Measurements from ENCODE around the gene THBS2. TPM values are rescaled to one million over a fixed set of nuclear protein-coding genes. Genes with fewer than 3 reads are reported as not detected.

The THBS2 gene
- total RNA-seq, 2 donors from 2014 or later = 673 to 817 TPM

DNA sequence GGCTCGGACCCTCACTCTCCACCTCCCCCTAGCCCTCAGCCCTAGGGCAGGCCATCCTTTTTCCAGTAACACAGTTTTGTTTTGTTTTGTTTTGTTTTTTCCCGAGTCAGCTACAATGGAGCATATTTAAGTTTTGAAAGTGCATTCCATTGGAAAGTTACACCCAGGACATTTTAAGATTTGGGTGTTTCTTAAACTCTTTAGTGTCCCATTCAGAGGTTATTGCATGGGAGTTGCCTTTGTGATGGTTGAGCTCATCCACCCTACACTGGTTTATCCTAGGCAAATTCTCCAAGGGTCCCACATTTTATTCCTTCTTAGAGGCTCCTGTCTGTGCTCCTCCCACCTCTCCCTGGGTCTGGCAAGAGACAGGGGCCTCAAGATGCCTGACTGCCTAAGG lies 58.9 kb downstream of the THBS2 start:
- H3K4me1 ChIP-seq (ENCODE audit: control insufficient read depth in 1 of 2, low read depth in 2 of 2) = peaks cover 17 to 43% of the 10 kb centered on the region in 2 donors
- no peaks in the 10 kb centered on the region for H3K36me3 ChIP-seq
- H3K9me3 ChIP-seq = no peaks in the 10 kb centered on the region
- DNase-seq (ENCODE audit: low spot score) (no peak), ATAC-seq (ENCODE audit: insufficient number of reproducible peaks, low FRiP score, low read depth) (no peak)
- H3K27ac ChIP-seq = peak overlapping the region; percentile 18 to 84
- no peaks in the 10 kb centered on the region for H3K27me3 ChIP-seq (replicated peaks; ENCODE audit: insufficient read depth)
- H3K4me3 ChIP-seq = no peak overlapping the region
- TF ChIP-seq CTCF (IDR thresholded peaks at IDR 0.05) = no peak

- TF ChIP-seq CTCF (IDR thresholded peaks at IDR 0.05) = no peak
- ATAC-seq (ENCODE audit: insufficient number of reproducible peaks, low FRiP score, low read depth) (no peak), DNase-seq (ENCODE audit: low spot score) (no peak)
- no peaks in the 10 kb centered on the region for H3K9me3 ChIP-seq
- H3K4me3 ChIP-seq = peak overlapping the region; percentile 10
- peak overlapping the region; percentile 84 for H3K27ac ChIP-seq
- no peaks in the 10 kb centered on the region for H3K36me3 ChIP-seq
- H3K27me3 ChIP-seq (replicated peaks; ENCODE audit: insufficient read depth) = no peaks in the 10 kb centered on the region
- peaks cover 21 to 56% of the 10 kb centered on the region in 2 donors for H3K4me1 ChIP-seq (ENCODE audit: control insufficient read depth in 1 of 2, low read depth in 2 of 2)
Measured at GRCh38 chr6:169190970-169191369, 62.7 kb downstream of the THBS2 start.

DNA sequence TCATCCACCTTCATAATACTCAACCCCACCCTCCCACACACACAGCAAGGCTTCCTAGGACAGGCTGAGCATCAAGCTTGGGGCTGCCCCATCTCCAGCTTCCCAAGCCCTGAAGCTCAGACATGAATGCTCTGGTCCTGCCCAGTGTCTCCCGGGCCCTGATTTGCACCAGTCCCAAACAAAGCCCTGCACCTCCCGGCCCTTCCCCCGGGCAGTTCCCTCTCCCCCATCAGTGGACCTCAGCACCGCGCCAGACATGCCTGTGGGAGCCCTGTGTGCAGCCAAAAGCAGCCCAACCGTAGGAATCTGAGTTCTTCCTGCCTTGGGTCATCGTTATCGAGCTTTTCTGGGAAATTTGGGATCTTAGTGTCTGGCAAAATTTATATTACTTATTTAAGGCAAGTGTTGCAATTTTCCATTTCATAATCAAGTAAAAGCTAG lies 63.5 kb downstream of the THBS2 start:
- DNase-seq (ENCODE audit: low spot score) (peak; percentile 69), ATAC-seq (ENCODE audit: insufficient number of reproducible peaks, low FRiP score, low read depth) (peak; percentile 74)
- no peaks in the 10 kb centered on the region for H3K36me3 ChIP-seq
- H3K27me3 ChIP-seq (replicated peaks; ENCODE audit: insufficient read depth) = no peaks in the 10 kb centered on the region
- no peak overlapping the region for H3K4me3 ChIP-seq
- H3K4me1 ChIP-seq (ENCODE audit: control insufficient read depth in 1 of 2, low read depth in 2 of 2) = peaks cover 21 to 53% of the 10 kb centered on the region in 2 donors
- TF ChIP-seq CTCF (IDR thresholded peaks at IDR 0.05) = no peak
- peak overlapping the region; percentile 84 to 92 for H3K27ac ChIP-seq
- no peaks in the 10 kb centered on the region for H3K9me3 ChIP-seq

- ATAC-seq (ENCODE audit: insufficient number of reproducible peaks, low FRiP score, low read depth) (no peak), DNase-seq (ENCODE audit: low spot score) (no peak)
- Histone ChIP-seq H3K4me3 (no peak overlapping the region), H3K4me1 (ENCODE audit: control insufficient read depth in 1 of 2, low read depth in 2 of 2) (peaks cover 17 to 48% of the 10 kb centered on the region in 2 donors), H3K27me3 (replicated peaks; ENCODE audit: insufficient read depth) (no peaks in the 10 kb centered on the region), H3K36me3 (no peaks in the 10 kb centered on the region), H3K27ac (peak overlapping the region; percentile 84 to 92), H3K9me3 (no peaks in the 10 kb centered on the region)
- no peak for TF ChIP-seq CTCF (IDR thresholded peaks at IDR 0.05)
Measured at GRCh38 chr6:169189686-169190085, 64.0 kb downstream of the THBS2 start.

DNA sequence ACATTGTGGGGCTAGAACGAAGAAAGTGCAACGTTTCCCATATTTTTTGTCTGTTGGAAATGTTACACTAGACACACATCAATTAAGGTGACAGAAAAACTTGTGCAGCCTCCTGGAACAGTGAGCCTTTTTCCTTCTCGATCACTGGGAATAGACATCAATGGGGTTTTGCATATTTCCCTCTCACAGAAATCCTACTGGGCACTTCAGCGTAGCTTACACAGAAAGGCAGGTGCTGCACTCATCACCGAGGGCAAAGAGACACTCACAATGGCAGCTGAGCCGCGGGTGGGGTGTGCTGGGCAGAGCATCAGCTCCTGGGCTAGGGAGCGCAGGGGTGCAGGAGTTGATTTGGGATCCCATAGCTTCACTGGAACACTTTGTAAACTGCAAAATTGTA lies 64.5 kb downstream of the THBS2 start:
- H3K9me3 ChIP-seq = no peaks in the 10 kb centered on the region
- peak overlapping the region; percentile 84 to 92 for H3K27ac ChIP-seq
- peaks cover 15 to 43% of the 10 kb centered on the region in 2 donors for H3K4me1 ChIP-seq (ENCODE audit: control insufficient read depth in 1 of 2, low read depth in 2 of 2)
- no peak overlapping the region for H3K4me3 ChIP-seq
- H3K36me3 ChIP-seq = no peaks in the 10 kb centered on the region
- DNase-seq (ENCODE audit: low spot score) (no peak), ATAC-seq (ENCODE audit: insufficient number of reproducible peaks, low FRiP score, low read depth) (no peak)
- no peak for TF ChIP-seq CTCF (IDR thresholded peaks at IDR 0.05)
- no peaks in the 10 kb centered on the region for H3K27me3 ChIP-seq (replicated peaks; ENCODE audit: insufficient read depth)

Measured in thoracic aorta (tissue), 2 donors.